ENCODE results near the gene ING5.

Gene ING5

GRCh38 chr2:241728627-241729026, 26.8 kb downstream of the ING5 start:
- Histone ChIP-seq H3K36me3 (ENCODE audit: insufficient read depth, low read length) (peaks cover 15% of the 10 kb centered on the region), H3K4me3 (ENCODE audit: low read depth, low read length, poor library complexity, severe bottlenecking) (no peak overlapping the region), H4K20me1 (ENCODE audit: insufficient read depth, low read length) (no peaks in the 10 kb centered on the region), H2AFZ (ENCODE audit: low read length) (no peak overlapping the region), H3K4me2 (ENCODE audit: low read length) (no peak overlapping the region), H3K9me3 (ENCODE audit: low read length) (no peaks in the 10 kb centered on the region), H3K79me2 (ENCODE audit: insufficient read depth, low read length) (no peaks in the 10 kb centered on the region), H3K4me1 (ENCODE audit: insufficient read depth, low read length, severe bottlenecking) (peaks cover 10% of the 10 kb centered on the region), H3F3A (ENCODE audit: insufficient read depth, low read length) (no peaks in the 10 kb centered on the region), H3K9ac (ENCODE audit: low read length) (no peak overlapping the region), H3K9me2 (ENCODE audit: low read depth, low read length) (no peaks in the 10 kb centered on the region), H3K27ac (ENCODE audit: low read depth, low read length, poor library complexity, severe bottlenecking) (no peak overlapping the region), H3K27me3 (ENCODE audit: insufficient read depth, low read length) (no peaks in the 10 kb centered on the region)
- no peak for TF ChIP-seq EZH2 (IDR thresholded peaks at IDR 0.05; ENCODE audit: borderline replicate concordance, low read length)
- TF ChIP-seq CTCF (IDR thresholded peaks at IDR 0.05; ENCODE audit: low read length): no peak

GRCh38 chr2:241729868-241730267, 28.0 kb downstream of the ING5 start:
- Histone ChIP-seq H3K27ac (ENCODE audit: low read depth, low read length, poor library complexity, severe bottlenecking) (no peak overlapping the region), H4K20me1 (ENCODE audit: insufficient read depth, low read length) (no peaks in the 10 kb centered on the region), H3K79me2 (ENCODE audit: insufficient read depth, low read length) (no peaks in the 10 kb centered on the region), H3K4me2 (ENCODE audit: low read length) (no peak overlapping the region), H3K4me3 (ENCODE audit: low read depth, low read length, poor library complexity, severe bottlenecking) (no peak overlapping the region), H3K9me3 (ENCODE audit: low read length) (no peaks in the 10 kb centered on the region), H3K4me1 (ENCODE audit: insufficient read depth, low read length, severe bottlenecking) (peaks cover 10% of the 10 kb centered on the region), H3F3A (ENCODE audit: insufficient read depth, low read length) (no peaks in the 10 kb centered on the region), H3K27me3 (ENCODE audit: insufficient read depth, low read length) (no peaks in the 10 kb centered on the region), H3K36me3 (ENCODE audit: insufficient read depth, low read length) (peaks cover 3% of the 10 kb centered on the region; the same call in 1 of the 2 replicates), H2AFZ (ENCODE audit: low read length) (no peak overlapping the region), H3K9ac (ENCODE audit: low read length) (no peak overlapping the region), H3K9me2 (ENCODE audit: low read depth, low read length) (no peaks in the 10 kb centered on the region)
- TF ChIP-seq EZH2 (IDR thresholded peaks at IDR 0.05; ENCODE audit: borderline replicate concordance, low read length): no peak
- no peak for TF ChIP-seq CTCF (IDR thresholded peaks at IDR 0.05; ENCODE audit: low read length)

DNA sequence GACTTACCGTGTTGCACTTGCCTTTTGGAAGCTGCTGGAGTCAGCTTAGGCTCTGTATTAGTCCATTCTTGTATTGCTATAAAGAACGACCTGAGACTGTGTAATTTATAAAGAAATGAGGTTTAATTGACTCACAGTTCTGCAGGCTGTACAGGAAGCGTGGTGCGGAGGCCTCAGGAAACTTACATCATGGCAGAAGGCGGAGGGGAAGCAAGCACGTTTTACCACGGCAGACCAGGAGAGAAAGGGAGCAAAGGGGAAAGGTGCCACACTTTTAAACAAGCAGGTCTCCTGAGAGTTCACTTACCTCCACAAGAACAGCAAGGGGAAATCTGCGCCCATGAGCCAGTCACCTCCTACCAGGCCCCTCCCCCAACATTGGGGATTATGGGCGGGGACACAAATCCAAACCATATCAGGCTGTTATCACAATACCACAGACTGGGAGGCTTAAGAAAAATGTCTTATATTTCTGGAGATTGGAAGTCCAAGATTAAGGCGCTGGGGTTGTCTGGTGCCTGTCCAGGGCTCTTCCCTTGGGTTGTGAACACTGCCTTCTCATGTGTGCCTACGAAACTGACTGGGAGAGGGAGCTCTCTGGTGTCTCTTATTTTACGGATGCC, 28.9 kb downstream of the ING5 start:
- Histone ChIP-seq H3K4me3 (ENCODE audit: low read depth, low read length, poor library complexity, severe bottlenecking) (no peak overlapping the region), H3K9me2 (ENCODE audit: low read depth, low read length) (no peaks in the 10 kb centered on the region), H4K20me1 (ENCODE audit: insufficient read depth, low read length) (no peaks in the 10 kb centered on the region), H3K27ac (ENCODE audit: low read depth, low read length, poor library complexity, severe bottlenecking) (no peak overlapping the region), H3F3A (ENCODE audit: insufficient read depth, low read length) (no peaks in the 10 kb centered on the region), H3K27me3 (ENCODE audit: insufficient read depth, low read length) (no peaks in the 10 kb centered on the region), H3K9me3 (ENCODE audit: low read length) (no peaks in the 10 kb centered on the region), H3K4me2 (ENCODE audit: low read length) (no peak overlapping the region), H2AFZ (ENCODE audit: low read length) (no peak overlapping the region), H3K4me1 (ENCODE audit: insufficient read depth, low read length, severe bottlenecking) (peaks cover 13% of the 10 kb centered on the region), H3K79me2 (ENCODE audit: insufficient read depth, low read length) (no peaks in the 10 kb centered on the region), H3K9ac (ENCODE audit: low read length) (no peak overlapping the region), H3K36me3 (ENCODE audit: insufficient read depth, low read length) (no peaks in the 10 kb centered on the region)
- no peak for TF ChIP-seq EZH2 (IDR thresholded peaks at IDR 0.05; ENCODE audit: borderline replicate concordance, low read length)
- TF ChIP-seq CTCF (IDR thresholded peaks at IDR 0.05; ENCODE audit: low read length): no peak
